ENCODE results near the gene RASGRF2.

DNA sequence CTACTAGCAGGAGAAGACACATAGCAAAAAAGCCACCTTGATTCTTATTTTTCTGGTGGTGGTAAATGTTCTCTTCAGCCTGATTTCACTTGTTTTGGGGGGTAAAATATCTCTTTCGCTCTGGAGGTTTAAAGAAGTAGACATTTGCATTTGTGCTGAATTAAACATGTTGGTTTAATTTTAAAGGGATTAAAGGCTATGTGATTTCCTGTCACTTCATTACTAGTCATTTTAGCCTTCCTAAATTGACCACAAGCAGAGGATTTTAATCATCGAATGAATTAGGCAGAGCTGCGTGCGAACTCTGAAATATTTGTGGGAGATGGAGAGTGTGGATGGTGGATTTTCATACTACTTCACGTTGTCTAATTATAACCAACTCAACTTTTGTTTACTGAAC is 4.8 kb downstream of the RASGRF2 start:
- TF ChIP-seq EZH2 (IDR thresholded peaks at IDR 0.05) (no peak), POLR2AphosphoS5 (IDR thresholded peaks at IDR 0.05; ENCODE audit: borderline replicate concordance, low read depth, low read length) (no peak), FOXP2 (optimal IDR thresholded peaks at IDR 0.05; ENCODE audit: control extremely low read depth, extremely low read length, insufficient read depth) (no peak)
